WTC11 (cell line): ENCODE data around the gene NFATC1. TPM values are rescaled to one million over a fixed set of nuclear protein-coding genes. Genes with fewer than 3 reads are reported as not detected.

Experiments
- ATAC-seq: fragments of 200-7000 bp; cut with Tn5 transposase; 2 replicates; pipeline ENCODE4 v1.10.0; 2021; ENCODE audit warnings: mild to moderate bottlenecking, moderate library complexity
- CTCF ChIA-PET: fragments of 300-600 bp; sonication (Branson Sonifier 250); formaldehyde crosslinking; loops from one replicate; lab custom pipeline; 2021; ENCODE audit warnings: antibody characterized with exemption; lab: Charles Lee
- POLR2A ChIA-PET: fragments of 350-600 bp; sonication (Branson Sonifier 250); formaldehyde crosslinking; loops from one replicate; lab custom pipeline; 2021; ENCODE audit warnings: antibody characterized with exemption; lab: Charles Lee
- DNase-seq: peaks from one replicate; pipeline ENCODE4 v3.0.0; 2021; ENCODE audit warnings: low spot score
- H3K27ac Mint-ChIP-seq: 2 replicates; pipeline ENCODE4 v1.8.0; 2021; ENCODE audit warnings: mixed read lengths
- H3K27me3 Mint-ChIP-seq: 2 replicates; pipeline ENCODE4 v1.8.0; 2021; ENCODE audit warnings: low read depth, mild to moderate bottlenecking, moderate library complexity, mixed read lengths
- H3K36me3 Mint-ChIP-seq: 2 replicates; pipeline ENCODE4 v1.8.0; 2021; ENCODE audit warnings: mixed read lengths
- H3K4me1 Mint-ChIP-seq: 2 replicates; pipeline ENCODE4 v1.8.0; 2022; ENCODE audit warnings: mixed read lengths
- H3K4me3 Mint-ChIP-seq: 2 replicates; pipeline ENCODE4 v1.8.0; 2021; ENCODE audit warnings: mild to moderate bottlenecking, moderate library complexity, mixed read lengths
- H3K9me3 Mint-ChIP-seq: 2 replicates; pipeline ENCODE4 v1.8.0; 2021; ENCODE audit warnings: mixed read lengths
- ATF3 ChIP-seq: sonication (generic); formaldehyde crosslinking; conservative IDR thresholded peaks from 2 replicates; pipeline ENCODE4 v1.8.1; 2022; ENCODE audit warnings: mild to moderate bottlenecking, missing genetic modification reagents
- CREM ChIP-seq: sonication (generic); formaldehyde crosslinking; IDR thresholded peaks from 2 replicates; pipeline ENCODE4 v1.8.1; 2022; ENCODE audit warnings: mild to moderate bottlenecking, missing genetic modification reagents, moderate library complexity
- E2F1 ChIP-seq: sonication (generic); formaldehyde crosslinking; IDR thresholded peaks from 2 replicates; pipeline ENCODE4 v1.8.0; 2022; ENCODE audit warnings: mild to moderate bottlenecking, missing genetic modification reagents
- EMX1 ChIP-seq: fragments of 250-450 bp; sonication (Bioruptor Pico); IDR thresholded peaks from 2 replicates; pipeline ENCODE4 v1.8.0; 2021; ENCODE audit warnings: mild to moderate bottlenecking
- ERG ChIP-seq: fragments of 250-450 bp; sonication (Bioruptor Pico); IDR thresholded peaks from 2 replicates; pipeline ENCODE4 v1.8.0; 2021; ENCODE audit warnings: mild to moderate bottlenecking
- GTF2I ChIP-seq: fragments of 250-450 bp; sonication (Bioruptor Pico); conservative IDR thresholded peaks from 2 replicates; pipeline ENCODE4 v1.4.0; 2021; ENCODE audit warnings: mild to moderate bottlenecking
- HMGXB4 ChIP-seq: sonication (generic); formaldehyde crosslinking; IDR thresholded peaks from 2 replicates; pipeline ENCODE4 v1.8.1; 2023; ENCODE audit warnings: mild to moderate bottlenecking, moderate library complexity, missing genetic modification reagents
- JAZF1 ChIP-seq: fragments of 250-450 bp; sonication (Bioruptor Pico); IDR thresholded peaks from 2 replicates; pipeline ENCODE4 v1.9.0; 2021; ENCODE audit warnings: moderate library complexity, mild to moderate bottlenecking, inconsistent platforms
- MYBL2 ChIP-seq: sonication (generic); formaldehyde crosslinking; IDR thresholded peaks from 2 replicates; pipeline ENCODE4 v1.8.1; 2023; ENCODE audit warnings: mild to moderate bottlenecking, moderate library complexity, missing genetic modification reagents
- NFE2L1 ChIP-seq: sonication (generic); formaldehyde crosslinking; IDR thresholded peaks from 2 replicates; pipeline ENCODE4 v1.8.1; 2023; ENCODE audit warnings: missing genetic modification reagents
- NFYB ChIP-seq: sonication (generic); formaldehyde crosslinking; conservative IDR thresholded peaks from 2 replicates; pipeline ENCODE4 v1.8.0; 2022; ENCODE audit warnings: low read depth, missing genetic modification reagents
- NR3C1 ChIP-seq: sonication (generic); formaldehyde crosslinking; conservative IDR thresholded peaks from 2 replicates; pipeline ENCODE4 v1.8.1; 2023; ENCODE audit warnings: low read depth, mild to moderate bottlenecking, missing genetic modification reagents
- PRRX2 ChIP-seq: fragments of 250-450 bp; sonication (Bioruptor Pico); IDR thresholded peaks from 2 replicates; pipeline ENCODE4 v1.8.0; 2021; ENCODE audit warnings: mild to moderate bottlenecking
- SP1 ChIP-seq: sonication (generic); formaldehyde crosslinking; conservative IDR thresholded peaks from 2 replicates; pipeline ENCODE4 v1.8.1; 2022; ENCODE audit warnings: missing genetic modification reagents
- STAT6 ChIP-seq: sonication (generic); formaldehyde crosslinking; conservative IDR thresholded peaks from 2 replicates; pipeline ENCODE4 v1.8.1; 2023; ENCODE audit warnings: mild to moderate bottlenecking, low read depth, missing genetic modification reagents, moderate library complexity
- TEAD1 ChIP-seq: sonication (generic); formaldehyde crosslinking; IDR thresholded peaks from 2 replicates; pipeline ENCODE4 v1.8.0; 2022; ENCODE audit warnings: mild to moderate bottlenecking, missing genetic modification reagents
- ZNF219 ChIP-seq: sonication (generic); formaldehyde crosslinking; IDR thresholded peaks from 2 replicates; pipeline ENCODE4 v1.8.0; 2023; ENCODE audit warnings: missing genetic modification reagents, mild to moderate bottlenecking, borderline replicate concordance
- ZNF416 ChIP-seq: fragments of 250-450 bp; sonication (Bioruptor Pico); IDR thresholded peaks from 2 replicates; pipeline ENCODE4 v1.9.0; 2021; ENCODE audit warnings: mild to moderate bottlenecking, inconsistent platforms
- ZNF423 ChIP-seq: fragments of 250-450 bp; sonication (Bioruptor Pico); IDR thresholded peaks from 2 replicates; pipeline ENCODE4 v2.1.2; 2022; ENCODE audit warnings: mild to moderate bottlenecking, moderate library complexity
- total RNA-seq: library from RNA; stranded (reverse); gene quantifications from 3 replicates; pipeline ENCODE4 v1.2.3, GENCODE V29; 2021

Gene NFATC1
- total RNA-seq, 1 experiment from 2014 or later = 20.2 TPM

GRCh38 chr18:79577451-79578395 lies 182.0 kb downstream of the NFATC1 start (continued):
- TF ChIP-seq NFE2L1 (CRISPR knock-in tag) (no peak), JAZF1 (no peak), ZNF416 (no peak), GTF2I (no peak)

- H3K9me3 Mint-ChIP-seq = peaks cover 10% of the 10 kb centered on the region
- H3K27ac Mint-ChIP-seq = no peak overlapping the region
- no peaks in the 10 kb centered on the region for H3K4me1 Mint-ChIP-seq
- ChIA-PET POLR2A (no interaction called here), CTCF (no interaction called here)
- DNase-seq = no peak
- no peak overlapping the region for H3K4me3 Mint-ChIP-seq
- no peak for ATAC-seq
- H3K27me3 Mint-ChIP-seq = no peaks in the 10 kb centered on the region
- no peaks in the 10 kb centered on the region for H3K36me3 Mint-ChIP-seq
- TF ChIP-seq MYBL2 (CRISPR knock-in tag) = no peak
- no peak for TF ChIP-seq EMX1 (CRISPR knock-in tag)
- no peak for TF ChIP-seq E2F1
- no peak for TF ChIP-seq PRRX2 (CRISPR knock-in tag)
- no peak for TF ChIP-seq SP1 (CRISPR knock-in tag)
- TF ChIP-seq ZNF423 (CRISPR knock-in tag) = no peak
- no peak for TF ChIP-seq NFYB
- no peak for TF ChIP-seq ERG (CRISPR knock-in tag)
- no peak for TF ChIP-seq STAT6 (CRISPR knock-in tag)
- TF ChIP-seq HMGXB4 (CRISPR knock-in tag) = no peak
- TF ChIP-seq ATF3 (CRISPR knock-in tag) = no peak
- TF ChIP-seq ZNF219 (CRISPR knock-in tag) = no peak
- no peak for TF ChIP-seq TEAD1
- no peak for TF ChIP-seq NR3C1 (CRISPR knock-in tag)
- no peak for TF ChIP-seq CREM (CRISPR knock-in tag)
- TF ChIP-seq, all 79 proteins: peak for 0
Measured at GRCh38 chr18:79578396-79579260, 182.9 kb downstream of the NFATC1 start.
